DMS53 treated with DMSO at 0.1 percent for 48 hours (cell line): ENCODE data around the gene MLYCD.
"Not testable (repeated sequence)": the region's sequence is repeated elsewhere in the genome, so short reads cannot be mapped to it uniquely, and the experiment has no call there.

Source experiments
- DNase-seq: peaks from one replicate; lab custom pipeline; 2025; ENCODE audit not compliant: unreplicated experiment; lab: John Stamatoyannopoulos, UW

Gene MLYCD

DNA sequence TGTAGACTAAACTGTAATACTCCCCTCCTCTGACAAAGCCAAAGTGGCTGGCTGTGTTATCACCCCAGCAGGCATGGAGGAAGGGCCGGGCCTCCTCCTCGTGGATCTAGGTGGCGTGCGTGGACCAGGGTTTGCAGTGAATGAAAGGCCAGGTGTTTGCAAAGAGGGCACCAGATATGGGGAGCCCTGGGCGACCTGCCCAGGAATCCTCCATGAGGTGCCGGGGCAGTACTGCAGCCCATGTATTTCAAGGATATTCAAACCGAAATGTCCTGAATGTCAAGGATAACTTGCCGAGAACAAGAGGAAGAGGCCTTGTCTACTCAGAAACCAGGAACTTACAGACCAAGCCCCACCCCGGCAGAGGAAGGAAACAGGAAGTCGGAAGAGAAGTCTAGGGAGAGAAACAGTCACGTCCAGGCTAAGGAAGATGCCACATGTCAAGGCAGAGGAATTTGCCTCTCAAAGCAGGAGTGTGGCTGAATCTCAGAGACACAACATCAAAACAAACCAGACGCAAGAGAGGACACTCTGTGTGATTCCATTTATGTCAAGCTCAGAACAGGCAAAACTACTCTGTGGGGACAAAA lies 40.4 kb downstream of the MLYCD start:
- DNase-seq, result no peak

DNA sequence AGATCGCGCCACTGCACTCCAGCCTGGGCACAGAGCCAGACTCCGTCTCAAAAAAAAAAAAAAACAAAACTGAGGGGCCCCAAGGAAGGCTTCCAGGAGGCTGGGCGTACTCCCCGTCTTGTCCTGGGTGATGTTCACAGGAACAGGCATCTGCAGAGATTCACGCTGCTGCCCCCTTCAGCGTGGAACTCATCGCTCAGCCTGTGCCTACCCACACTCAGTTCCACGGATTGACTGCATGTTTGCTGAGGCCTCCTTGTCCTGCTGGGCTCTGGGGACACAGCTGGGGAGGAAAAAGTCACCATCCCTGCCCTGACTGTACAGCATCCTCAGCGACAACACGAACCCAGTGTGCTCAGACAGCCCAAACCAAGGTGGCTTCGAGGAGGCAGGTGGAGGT lies 41.2 kb downstream of the MLYCD start:
- no peak for DNase-seq

DNA sequence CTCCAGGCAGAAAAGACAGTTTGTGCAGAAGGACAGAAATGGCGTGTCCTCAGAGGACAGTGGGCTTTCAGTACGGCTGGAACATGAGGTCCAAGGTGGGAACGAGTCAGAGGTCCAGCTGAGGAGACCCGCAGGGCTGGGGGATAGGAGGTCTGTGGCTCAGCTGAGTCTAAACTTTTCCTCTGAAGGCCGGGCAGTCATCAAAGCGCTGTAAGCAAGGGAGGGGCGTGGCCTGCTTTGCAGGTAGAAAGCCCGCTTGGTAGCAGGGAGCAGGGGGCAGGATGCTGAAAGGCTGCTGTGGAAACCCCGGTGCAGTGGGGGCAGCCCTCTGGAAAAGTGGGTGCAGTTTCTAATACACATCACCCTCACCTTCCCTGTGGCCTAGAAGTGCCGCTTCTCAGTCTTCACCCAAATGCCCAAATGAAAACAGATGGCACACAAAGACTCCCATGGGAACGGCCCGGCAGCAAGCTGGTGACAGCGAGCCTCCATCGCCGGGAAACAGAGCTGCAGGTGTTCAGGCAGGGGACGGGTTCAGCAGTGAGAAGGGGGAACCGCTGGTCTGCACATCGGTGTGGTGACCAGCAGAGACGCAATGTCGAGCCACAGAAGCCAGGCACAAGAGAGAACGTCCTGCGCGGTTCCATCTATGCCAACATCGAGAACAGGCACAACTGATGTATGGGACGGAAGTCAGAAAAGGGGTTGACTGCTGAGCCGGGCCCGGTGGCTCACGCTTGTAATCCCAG lies 41.9 kb downstream of the MLYCD start:
- DNase-seq, result peak; percentile 33

DNA sequence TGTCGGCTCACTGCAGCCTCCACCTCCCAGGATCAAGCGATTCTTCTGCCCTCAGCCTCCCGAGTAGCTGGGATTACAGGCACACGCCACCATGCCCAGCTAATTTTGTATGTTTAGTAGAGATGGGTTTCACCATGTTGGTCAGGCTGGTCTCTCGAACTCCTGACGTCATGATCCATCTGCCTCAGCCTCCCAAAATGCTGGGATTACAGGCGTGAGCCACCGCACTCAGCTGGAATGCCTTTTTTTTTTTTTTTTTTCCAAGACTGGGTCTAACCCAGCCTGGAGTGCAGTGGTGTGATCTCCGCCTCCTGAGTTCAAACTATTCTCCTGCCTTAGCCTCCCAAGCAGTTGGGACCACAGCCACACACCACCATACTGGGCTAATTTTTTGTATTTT lies 42.6 kb downstream of the MLYCD start:
- DNase-seq, result not testable (repeated sequence)

DNA sequence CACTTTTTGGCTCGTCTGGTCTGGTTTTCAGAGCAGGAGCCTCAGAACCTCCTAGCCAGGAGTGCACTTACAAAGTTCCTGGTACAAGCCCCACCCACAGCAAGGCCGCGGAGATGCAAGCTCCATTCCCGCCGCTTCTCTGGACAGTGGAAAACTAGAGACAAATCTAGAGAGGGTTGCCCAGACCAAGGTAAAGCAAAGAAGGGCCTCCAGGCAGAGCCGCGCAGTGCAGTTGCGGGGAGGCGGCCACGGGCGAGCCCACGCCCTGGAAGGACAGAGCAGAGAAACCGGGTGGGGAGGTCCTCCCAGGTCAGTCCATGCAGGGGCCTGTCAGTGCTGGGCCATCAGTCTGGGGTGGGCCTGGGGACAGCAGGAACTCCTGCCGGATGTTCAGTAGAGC lies 43.2 kb downstream of the MLYCD start:
- DNase-seq, result no peak

DNA sequence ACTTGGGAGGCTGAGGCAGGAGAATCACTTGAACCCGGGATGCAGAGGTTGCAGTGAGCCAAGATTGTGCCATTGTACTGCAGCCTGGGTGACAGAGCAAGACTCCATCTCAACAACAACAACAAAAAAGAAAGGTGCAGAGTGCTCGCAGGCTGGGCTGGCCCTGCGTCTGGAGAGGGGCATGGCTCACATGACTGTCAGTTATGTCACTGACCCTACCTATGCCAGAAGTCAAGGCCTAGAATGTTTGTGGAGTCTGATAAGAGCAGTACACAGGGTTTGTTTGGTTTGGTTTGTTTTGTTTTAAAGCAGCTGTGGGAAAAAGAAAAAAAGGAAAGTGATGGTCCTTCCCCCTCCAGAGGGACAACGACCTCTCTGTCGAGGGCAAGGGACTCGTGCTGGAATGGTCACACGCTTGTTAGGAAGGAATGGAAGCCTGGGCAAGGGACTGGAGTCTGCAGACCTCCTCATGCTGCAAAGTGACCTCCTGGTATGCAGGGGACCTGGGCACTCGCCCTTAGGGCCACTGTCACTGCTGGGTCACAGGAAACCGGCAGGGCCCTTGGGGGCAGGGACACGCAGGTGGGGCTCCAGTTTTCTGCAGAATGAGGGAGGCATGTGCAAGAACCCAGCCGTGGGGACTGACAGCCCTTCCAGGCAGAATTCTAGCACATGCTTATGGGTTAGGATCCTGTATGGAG lies 44.0 kb downstream of the MLYCD start:
- DNase-seq, result no peak

DNA sequence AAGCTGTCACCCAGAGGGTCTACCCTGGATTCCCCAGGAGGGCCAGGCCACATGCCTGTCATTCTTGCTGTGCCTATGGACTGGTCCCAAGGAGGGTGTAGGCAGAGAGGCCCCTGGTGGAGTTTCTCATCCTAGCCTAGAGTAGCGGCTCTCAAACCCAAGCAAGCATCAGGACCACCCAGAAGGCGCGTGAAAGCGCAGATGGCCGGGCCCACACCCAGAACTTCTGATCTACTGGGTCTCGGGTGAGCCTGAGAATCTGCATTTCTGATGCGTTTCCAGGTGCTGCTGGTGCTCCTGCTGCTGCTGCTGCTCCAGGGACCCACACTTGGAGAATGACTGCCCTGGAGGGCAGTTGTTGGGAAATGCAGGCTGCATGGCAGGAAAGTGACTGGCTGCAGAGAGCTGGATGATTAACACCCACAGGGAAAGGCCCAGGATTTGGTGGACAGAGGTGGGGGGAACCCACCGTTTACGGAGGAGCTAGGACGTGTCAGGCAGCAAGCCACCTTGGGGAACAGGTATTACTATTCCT lies 44.7 kb downstream of the MLYCD start:
- DNase-seq, result no peak

DNA sequence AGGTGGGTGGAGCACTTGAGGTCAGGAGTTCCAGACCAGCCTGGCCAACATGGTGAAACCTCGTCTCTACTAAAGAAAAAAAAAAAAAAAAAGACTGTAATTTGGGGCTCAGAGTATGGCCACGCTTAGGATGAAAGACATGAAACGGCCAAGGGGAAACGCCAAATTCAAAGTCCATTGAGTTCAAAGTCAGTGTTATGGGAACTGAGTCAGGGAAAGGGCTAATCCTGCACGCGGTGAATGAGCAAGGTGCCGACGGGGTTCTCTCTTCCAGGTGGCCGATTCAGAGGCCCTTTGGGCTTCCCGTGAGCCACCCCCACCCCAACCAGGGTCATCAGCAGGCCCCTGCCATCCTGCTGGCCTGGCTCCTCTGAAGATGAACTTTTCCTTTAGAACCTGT lies 46.7 kb downstream of the MLYCD start:
- no peak for DNase-seq

DNA sequence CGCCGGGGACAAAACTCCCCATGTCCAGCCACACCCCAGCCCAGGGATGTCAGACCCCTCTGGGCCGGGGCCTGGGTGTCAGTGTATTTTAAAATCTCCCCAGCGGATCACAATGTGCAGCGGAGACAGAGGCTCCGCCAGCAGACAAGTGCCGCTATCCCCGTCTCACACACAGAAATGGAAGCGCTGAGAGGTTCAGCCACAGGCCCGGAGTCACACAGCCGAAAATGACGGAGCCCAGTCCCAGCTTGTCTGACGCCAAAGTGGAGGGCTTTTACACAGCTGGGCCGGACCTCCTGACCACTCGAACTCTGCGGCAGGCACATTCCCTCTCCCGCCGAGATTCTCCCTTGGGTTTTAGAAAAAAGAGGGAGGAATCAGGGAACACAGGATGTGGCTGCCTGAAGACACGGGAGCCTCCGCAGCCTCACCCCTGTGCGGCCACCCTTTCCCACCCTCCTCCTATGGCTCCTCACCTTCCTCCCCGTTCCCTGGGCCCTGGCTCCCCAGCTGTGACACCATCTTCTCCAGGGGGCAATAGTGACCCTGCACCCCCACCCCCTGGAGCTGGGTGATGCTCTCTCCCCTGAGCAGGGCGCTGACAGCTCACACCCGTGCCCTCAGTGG lies 47.4 kb downstream of the MLYCD start:
- DNase-seq, result no peak

DNA sequence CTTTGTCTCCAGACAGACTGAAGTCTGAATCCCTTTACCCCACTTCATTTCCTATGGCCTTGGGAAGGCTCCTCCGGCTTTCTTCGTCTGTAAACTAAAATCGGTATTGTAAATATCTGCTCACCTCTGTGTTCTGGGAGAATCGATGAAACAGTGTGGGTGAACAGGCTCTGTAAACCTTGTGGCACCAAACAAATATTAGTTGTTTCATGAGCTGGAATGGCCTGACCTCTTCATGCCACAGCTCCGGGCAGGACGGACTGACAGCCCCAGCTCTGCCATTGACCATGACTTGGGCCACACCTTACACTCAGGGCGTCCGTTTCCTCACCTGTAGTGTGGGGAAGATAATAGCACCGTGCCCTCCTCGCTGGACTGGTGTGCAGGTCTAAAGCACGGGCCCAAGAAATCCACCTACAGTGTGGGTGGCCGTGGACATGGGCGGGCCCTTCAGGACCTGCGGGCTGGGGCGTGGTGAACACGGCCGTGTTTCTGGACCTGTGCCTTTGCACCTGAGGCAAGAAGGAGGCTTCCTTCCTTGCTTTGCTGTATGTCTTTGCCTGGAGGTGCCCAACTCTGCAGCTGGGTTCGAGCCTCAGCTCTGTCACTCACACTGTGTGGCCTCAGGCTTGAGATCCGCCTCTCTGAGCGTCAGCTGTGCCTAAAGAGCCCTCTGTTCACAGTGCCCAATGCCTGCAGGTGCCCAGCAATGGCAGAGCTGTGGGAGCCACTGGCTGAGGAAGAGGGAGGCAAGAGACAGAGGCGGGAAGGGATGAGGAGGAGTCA lies 48.1 kb downstream of the MLYCD start:
- DNase-seq, result no peak

DNA sequence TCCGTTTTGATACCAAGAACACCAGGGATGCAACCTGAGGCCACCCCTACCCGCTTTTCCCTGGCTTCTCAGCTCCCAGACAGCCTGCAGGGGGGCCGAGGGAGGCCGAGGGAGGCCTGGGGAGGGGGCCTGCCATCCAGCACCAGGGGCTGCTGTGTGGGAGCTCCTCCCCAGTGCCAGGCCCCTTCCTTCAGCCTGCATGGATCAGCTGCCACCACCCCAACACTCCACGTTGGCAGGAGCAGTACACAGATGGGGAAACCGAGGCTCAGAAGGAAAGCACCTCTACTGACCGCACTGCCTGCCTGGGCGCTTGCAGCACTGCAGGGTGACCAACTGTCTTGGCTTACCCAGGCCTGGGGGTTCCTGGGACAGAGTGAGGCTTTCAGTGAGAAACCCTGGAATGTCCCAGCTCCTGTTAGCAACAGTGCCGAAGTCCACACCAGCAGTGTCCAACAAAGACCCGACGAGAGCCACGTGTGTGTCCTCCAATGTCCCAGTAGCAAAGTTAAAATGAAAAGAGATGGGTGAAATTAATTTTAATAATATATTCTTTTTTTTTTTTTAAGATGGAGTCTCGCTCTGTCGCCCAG lies 48.8 kb downstream of the MLYCD start:
- no peak for DNase-seq

DNA sequence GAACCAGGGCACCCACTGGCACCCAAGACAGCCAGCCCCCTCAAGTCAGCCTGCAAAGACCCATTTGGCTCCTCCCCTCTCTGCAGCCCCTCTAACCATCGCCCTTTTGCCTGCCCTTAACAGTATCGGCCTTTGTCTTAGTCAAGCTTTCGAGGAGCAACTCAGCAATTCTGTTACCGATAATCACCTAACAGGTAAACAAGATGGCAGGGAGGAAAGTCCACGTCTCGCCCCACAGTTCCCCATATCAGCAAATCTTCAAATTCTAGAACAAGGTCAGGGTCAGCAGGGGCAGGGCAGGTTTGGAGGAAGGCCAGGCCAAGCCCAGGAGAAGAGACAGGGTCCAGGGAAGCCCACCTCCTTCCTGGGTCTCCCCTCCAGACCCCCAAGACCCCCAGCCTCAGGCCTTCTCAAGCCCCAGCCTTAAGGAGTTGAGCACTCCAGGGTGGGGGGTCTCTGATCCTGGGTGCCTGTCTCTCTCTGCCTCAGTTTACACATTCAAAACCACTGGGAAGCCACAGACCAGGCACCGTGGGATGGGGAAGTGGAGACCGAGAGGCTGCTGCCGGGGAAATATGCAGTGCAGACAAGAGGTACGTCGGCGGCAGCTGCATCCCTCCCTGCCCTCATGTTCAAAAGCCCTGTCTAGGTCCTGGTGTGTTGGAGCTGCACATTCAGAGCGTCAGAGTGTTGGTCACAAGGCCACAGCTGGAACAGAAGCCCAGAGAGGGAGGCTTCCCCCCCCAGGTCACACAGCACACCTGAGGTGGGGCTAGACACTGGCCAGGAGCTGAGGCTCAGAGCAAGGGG lies 50.2 kb downstream of the MLYCD start:
- no peak for DNase-seq

DNA sequence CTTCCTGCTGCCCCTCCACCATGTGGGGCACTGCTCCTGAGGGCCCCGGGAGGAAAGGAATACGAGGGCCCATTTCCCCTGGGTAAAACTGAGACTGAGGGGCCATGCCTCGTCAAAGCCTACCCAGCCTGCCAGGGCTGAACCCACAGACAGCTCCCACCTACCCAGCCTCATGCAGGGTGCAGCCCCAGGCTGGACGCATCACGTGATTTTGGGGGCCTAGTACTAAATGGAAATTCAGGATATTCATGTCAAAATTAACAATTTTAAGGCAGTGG lies 50.7 kb downstream of the MLYCD start:
- DNase-seq, result no peak

DNA sequence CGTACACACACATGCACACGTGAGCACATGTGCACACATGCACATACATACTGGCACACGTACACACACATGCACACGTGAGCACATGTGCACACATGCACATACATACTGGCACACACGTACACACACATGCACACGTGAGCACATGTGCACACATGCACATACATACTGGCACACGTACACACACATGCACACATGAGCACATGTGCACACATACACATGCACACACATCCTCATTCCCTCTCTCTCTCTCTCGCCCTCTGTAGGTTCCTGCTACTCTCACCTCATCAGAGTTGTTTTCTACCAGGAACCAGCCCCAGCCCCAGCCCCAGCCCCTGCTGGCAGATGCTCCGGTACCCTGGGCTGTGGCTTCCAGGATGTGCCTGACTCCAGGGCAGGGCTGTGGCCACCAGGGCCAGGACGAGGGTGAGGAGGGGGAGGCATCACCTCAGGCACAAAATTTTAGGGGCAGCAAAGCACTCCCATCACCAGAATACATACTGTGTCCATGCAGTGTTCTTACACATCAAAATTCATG lies 52.0 kb downstream of the MLYCD start:
- not testable (repeated sequence) for DNase-seq

DNA sequence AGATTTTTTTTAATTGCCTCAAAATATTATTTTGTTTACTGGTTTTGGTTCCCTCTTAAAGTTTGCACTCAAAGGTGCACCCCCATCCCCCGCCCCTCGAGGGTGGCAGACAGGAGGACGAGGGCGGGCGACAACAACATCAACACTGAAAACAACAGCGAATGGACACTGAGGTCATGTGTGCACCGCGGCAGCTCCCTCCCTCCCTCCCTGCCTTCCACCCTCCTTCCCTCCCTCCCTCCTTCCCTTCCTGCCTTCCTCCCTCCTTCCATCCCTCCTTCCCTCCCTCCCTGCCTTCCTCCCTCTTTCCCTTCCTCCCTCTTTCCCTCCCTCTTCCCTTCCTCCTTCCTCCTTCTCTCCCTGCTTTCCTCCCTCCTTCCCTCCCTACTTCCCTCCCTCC lies 52.6 kb downstream of the MLYCD start:
- DNase-seq, result no peak

DNA sequence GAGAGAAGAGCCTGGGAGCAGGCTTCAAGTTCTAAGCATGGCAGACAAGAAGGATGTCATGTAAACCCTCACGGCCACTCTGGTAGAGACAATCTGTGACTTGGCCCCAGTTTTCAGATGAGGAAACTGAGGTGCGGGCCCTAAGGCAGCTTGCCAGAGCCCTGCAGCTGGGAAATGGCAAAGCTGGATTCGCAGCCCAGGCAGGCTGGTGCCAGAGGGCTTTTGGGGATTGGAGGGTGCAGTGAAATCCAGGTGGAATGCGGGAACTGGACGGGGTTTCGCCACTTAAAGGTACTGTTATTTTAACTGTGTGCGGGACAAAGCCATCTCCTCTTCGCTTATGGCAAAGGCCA lies 53.6 kb downstream of the MLYCD start:
- no peak for DNase-seq

DNA sequence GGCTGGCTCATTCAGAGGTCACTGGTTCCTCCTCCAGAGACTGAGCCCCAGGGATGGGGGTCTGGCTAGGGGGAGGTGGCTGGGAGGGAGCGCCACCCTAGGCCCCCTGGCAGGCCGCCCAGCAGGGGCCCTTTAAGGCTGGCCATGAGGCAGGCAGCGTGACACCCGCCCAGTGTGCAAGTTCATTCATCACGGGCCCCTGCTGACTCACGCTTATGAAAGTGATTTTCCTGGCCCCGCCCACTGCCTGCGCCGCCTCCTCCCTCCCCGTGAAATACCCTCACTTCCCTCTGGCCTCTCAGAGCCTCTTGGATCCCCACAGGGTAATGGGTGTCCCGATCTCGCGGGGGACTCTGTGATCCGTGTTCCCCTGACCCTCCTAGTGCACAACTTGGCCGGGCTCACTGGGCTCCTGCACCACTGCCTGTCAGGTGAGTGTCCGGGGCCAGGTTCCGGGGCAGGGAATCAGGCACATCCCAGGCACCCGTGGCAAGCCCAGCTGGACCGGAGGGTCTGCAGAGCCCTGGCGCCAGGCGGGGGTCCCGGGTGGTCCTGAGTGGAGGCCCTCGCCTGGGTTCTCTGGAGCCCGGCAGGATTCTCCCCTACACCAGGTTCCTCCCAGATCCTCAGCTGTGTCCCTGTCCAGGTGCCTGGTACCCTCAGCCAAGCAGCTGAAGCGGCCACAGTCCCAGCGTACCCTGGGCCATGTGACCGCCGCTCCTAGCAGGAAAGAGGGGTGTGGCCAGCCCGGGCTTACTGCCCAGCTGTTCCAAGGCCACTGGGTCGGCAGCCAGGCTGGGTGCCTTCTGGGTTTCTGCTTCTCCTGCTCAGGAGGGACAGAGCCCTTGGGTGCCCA lies 54.3 kb downstream of the MLYCD start, which contains the start of gene OSGIN1:
Gene OSGIN1, plus strand, starts transcription at position 301 of the 856 bp plus-strand sequence. CDS start 4,432 bp downstream, outside the sequence.
- peak; percentile 77 for DNase-seq

DNA sequence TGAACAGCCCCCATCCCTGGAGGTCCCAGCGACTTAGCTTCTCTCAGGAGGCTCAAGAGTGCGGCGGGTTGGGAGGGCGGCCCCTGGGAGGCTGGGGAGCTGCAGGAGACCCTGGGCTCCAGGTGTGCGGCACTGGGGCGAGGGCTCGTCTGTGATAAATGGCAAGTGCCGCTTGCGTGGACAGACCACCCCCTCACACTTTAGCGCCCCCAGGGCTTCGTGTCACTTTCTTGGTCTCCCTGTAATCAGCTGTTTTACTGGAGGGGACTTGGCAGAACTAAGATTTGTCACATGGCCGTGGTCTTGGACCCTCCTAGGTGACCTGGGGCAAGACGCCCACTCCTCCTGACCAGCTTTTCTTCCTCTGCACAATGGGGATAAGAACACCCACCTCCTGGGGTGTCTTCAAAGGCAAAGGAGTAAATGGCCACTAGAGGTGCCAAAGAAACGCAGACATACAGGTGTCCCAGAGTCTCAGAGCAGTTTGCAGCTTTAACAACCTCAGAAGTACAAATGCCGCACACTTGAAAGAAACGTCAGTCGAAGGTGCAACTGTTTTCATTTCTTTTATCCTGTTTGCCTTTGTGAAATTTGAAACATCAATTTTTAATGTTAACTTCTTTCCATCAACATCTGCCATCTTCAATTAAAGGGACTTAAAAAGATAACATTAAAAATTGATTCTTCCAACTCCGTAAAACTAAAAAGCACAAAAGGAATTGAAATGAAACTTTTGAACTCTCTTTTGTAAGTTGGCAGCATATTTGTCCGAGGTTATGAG lies 55.1 kb downstream of the MLYCD start:
- DNase-seq, result peak; percentile 4
